Retina (tissue), 1 donor: ENCODE measurements around the gene ATL3.
A peak's percentile ranks its signal among the peaks of the same experiment; 100 is the strongest.
"Not testable (repeated sequence)": the region's sequence is repeated elsewhere in the genome, so short reads cannot be mapped to it uniquely, and the experiment has no call there.

Source experiments
- DNase-seq: peaks from one replicate; pipeline ENCODE4 v3.0.0-alpha.2; 2016

The ATL3 gene

DNA sequence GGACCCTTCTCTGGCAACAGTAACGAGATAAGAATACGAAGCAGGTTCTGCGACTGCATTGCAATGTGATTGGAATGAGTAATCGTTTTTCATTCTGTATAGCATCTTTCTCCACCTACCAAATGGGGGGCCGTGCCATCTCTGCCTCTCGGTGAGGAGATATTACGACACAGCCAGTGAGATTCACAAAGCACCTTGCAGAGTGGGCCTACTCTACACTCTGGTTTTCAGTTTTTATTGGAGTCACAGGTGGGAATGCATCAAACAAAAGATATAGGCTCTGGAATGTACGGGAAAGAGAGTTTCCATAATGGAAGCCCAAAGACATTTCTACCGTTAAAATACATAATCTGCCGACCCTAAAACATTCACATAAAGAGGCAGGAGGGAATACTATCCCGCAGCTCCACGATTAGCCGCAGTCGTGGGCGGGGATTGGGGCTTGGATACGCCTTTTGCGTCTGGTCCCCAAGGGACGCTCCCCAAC, 9.7 kb upstream of the ATL3 start:
- no peak for DNase-seq

GRCh38 chr11:63673579-63673978, 2.4 kb upstream of the ATL3 start:
- no peak for DNase-seq

DNA sequence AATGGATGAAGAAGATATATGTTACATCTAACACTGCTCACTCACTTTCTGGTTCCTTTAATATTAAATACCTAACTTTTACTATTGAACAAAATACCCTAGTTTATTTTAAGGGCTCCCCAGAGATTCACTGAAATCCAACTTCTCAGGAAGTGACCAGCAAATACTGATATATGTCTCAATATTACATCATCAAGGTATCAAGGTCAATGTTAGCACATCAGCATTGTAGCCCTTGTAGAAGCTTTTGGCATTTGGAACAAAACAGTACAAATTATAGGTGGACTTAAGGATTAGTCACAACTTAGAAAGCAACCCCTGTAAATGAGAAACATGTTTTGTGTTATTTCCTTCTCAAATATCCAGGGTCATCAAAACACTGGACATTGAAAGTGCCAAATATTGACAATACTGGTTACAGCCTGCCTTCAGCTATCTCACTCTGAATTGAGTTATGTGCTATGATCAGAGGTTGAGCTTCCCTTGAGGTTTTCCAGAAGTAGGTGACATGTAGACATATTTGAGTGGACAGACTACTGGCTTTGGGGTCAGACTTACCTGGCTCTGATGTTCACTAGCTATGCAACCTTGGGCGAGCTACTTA, 1.9 kb upstream of the ATL3 start:
- no peak for DNase-seq

DNA sequence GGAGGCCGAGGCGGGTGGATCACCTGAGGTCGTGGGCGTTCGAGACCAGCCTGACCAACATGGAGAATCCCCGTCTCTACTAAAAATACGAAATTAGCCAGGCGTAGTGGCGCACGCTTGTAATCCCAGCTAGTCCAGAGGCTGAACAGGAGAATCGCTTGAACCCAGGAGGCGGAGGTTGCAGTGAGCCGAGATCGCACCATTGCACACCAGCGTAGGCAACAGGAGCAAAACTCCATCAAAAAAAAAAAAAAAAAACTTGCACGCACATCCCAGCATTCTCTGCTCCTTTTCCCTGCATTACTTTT, 934 bp upstream of the ATL3 start:
- no peak for DNase-seq

DNA sequence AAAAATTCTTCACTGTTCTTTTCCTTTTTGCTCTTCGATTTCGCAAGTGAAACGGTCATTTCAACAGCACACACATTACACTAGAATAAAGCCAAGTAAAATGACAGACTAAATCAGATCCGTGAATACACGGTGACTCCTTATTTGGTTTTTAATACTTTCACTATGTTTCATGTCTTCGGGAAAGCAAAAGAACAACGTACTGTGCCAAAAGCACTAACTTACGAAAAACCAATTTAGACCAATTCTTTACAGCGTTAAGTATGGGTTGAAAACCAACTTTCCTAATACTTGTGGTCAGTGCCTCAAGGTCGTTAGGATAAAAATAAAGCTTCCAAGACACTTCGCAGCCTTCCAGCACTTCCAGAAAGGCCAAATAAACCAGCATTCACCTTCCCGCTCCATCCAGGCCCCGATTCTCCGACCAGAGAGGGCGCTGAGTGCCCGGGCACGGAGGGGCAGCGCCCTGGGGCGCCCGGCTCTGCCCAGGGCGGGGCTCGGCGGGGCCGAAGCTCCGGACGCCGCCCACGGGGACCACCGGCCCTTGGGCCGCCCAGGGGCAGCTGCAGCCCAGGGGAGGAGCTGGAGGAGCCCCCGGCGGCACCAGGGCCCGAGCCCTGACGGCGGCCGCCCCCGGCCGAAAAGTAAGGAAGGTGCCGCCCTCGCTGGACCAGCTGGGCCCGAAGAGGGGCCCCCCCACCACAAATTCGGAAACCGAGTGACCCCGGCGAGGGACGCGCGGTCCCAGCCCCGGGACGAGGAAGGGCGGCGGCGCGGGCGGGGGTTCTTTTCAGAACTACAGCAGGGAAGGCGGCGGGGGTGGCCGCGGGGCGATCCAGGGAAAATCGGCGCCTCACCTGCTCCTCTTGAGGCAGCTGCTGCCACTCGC, 499 bp downstream of the ATL3 start:
- peak; percentile 60 for DNase-seq

DNA sequence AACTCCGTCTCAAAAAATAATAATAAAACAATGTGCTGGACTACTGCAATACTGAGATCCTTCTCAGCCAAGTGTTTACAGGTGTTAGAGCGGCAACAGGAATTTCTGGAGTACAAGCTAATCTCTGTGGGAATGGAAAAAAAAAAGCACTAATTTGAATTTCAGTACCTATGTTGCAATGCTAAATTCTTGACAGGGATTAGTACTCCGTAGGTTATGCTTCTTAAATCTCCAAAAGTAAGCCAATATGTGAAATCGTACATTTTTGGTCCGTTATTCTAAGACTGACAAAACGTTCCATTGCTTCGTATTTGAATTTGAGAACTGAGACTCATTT, 1.1 kb downstream of the ATL3 start:
- no peak for DNase-seq

DNA sequence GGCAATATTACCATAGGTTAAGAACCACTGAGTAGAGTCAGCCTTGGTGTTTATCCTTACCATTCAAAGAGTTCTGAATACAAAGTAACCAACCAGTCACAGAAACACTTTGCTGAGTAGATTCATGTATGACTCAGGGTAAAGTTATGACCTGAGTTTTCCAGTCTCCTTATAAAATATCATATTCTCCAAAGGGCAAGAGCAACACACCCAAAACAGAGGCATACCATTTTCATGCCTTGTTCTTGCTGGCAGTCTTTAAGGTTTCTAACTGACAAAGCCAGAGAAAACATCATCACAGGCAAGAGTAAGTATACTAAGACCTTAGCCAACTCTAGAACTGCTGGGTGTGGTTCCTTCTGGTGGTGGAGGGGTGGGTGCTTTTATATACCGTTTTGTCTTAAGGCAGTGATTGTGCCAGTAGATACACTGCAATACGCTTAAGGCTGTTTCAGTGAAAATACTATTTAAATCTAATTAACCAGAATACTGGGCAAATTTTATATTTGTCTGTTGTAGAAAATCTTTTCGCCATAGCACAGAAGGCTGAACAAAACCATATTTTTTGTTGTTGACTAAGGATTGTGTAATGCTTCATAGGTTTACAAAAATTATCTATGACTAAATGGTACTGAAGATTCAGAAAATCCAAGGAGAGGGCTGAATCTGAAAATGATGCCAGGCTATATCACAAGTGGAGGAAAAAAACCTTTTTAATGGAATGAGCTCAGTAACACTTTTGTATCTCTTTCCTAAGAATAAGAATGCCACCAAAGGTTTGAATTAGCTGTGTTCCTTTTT, 3.0 kb downstream of the ATL3 start:
- no peak for DNase-seq

DNA sequence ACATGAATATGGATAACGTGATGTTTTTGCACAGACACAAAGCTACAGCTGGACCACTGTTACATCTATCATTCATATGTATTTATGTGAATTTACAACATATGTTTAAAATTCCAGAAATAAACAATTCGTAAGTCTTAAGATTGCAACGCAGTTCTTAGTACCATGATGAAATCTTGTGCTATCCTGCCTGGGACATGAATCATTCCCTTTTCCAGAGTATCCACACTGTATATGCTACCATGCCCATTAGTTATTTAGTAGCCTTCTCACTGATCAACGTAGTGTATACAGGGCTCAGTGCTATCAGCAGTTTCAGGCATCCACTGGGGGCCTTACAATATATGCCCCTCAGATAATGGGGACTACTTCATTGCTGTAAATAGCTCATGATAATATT, 4.3 kb downstream of the ATL3 start:
- no peak for DNase-seq

GRCh38 chr11:63663809-63664208, 7.4 kb downstream of the ATL3 start:
- DNase-seq, result no peak

- DNase-seq, result no peak
These were observed 10.2 kb downstream of the ATL3 start for GRCh38 chr11:63660972-63661371.

DNA sequence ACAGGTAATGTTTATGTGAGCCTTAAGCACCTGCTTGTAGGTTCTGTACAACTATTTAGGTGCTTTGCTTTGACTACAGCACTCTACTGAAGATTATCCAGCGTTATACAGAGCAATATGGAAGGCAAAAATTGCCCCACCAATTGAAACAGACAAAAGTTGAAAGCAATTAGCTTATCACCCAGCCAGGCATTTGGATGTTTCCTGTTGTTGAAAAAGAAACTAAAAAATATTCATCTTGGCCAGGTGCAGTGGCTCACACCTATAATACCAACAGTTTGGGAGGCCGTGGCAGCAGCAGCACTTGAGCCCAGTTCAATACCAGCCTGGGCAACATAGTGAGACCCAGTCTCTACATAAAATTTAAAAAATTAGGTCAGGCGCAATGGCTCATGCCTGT, 18.5 kb downstream of the ATL3 start:
- no peak for DNase-seq

DNA sequence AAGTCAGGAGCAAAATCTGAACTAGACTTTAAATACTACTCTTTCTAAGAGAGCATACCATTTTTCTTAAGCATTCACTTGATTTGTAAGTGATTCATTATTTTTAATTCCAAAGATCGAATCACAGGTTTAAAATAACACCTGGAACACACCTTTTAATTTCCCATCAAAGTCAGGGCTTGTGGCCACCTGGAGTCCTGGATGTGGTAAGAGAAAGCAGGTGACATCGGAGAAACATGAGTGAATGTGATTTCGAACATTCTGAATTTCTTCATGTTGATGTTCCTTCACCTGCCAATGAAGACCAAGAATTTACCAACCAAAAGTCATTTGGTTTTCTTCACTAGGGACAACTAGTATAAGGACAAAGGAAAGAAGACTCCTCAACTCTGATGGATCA, 28.0 kb downstream of the ATL3 start:
- no peak for DNase-seq

DNA sequence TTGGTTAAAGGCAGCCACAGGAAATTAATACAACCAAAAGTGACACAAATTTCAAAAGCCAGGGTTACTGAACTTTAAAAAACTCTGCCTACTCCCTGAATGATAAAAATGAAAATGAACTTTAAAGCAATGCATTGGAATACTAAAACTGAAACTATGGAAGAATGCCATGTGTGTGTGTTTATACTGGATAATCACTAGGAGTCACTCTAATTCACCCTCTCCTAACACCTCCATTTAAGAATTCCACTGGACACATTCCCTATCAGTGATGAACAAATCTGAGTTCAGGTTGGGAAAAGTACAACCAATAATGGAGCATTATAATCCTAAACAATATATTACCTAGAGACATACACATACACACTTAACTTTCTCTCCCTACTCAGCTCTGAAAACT, 29.4 kb downstream of the ATL3 start:
- no peak for DNase-seq

DNA sequence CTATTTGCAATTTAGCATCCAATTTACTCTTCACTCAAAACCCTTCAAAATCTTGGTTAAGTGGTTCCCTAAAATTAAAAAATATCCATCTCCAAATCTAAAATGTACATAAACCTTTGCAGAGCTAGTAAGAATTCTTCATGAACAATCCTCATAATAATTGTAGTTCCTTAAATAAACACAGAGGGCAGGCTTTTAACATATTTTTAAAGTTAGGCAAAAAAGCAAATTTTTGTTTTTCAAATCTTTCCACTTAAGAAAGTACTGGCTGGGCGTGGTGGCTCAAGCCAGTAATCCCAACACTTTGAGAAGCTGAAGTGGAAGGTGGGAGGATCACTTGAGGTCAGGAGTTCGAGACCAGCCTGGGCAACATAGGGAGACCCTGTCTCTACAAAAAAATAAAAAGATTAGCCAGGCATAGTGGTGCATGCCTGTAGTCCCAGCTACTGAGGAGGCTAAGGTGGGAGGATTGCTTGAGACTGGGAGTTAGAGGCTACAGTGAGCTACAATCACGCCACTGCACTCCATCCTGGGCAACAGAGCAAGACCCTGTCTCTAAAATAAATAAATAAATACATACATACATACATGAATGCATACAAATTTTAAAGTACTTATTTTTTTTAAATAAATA, 31.9 kb downstream of the ATL3 start:
- peak; percentile 13 for DNase-seq

GRCh38 chr11:63638436-63638835, 32.7 kb downstream of the ATL3 start:
- not testable (repeated sequence) for DNase-seq

DNA sequence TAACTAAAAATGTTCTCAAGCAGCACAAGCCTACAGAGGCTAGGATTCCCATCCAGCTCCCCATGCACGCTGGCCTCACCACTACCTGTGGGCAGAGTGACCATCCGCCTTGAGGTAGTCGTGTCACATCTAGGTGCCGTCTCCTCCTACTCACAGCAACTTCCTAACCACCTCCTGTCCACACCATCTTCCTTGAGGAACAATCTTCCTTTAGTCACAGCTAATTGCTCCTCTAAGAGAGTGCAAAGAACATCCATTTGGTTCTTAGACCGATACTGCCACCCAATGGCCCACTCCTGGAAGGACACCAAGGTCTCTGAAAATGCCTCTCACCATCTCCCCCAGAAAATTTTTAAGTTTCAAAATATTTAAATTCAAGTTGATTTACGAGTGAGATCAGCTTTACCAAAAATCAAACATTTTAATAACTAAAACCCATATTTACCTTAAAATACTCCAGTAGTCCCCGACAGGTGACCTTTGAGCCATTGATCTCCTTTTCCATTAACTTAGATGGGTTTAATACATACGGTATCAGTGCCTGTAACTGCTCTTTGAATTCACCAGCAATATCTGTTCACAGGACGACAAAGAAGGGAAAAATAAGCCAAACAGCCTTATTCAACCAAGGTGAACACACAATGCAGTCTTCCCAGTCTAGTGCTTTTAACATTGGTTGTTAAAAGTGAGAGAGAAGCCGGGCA, 35.3 kb downstream of the ATL3 start:
- DNase-seq, result peak; percentile 73

- no peak for DNase-seq
These were observed 41.8 kb downstream of the ATL3 start for GRCh38 chr11:63629426-63629825.

DNA sequence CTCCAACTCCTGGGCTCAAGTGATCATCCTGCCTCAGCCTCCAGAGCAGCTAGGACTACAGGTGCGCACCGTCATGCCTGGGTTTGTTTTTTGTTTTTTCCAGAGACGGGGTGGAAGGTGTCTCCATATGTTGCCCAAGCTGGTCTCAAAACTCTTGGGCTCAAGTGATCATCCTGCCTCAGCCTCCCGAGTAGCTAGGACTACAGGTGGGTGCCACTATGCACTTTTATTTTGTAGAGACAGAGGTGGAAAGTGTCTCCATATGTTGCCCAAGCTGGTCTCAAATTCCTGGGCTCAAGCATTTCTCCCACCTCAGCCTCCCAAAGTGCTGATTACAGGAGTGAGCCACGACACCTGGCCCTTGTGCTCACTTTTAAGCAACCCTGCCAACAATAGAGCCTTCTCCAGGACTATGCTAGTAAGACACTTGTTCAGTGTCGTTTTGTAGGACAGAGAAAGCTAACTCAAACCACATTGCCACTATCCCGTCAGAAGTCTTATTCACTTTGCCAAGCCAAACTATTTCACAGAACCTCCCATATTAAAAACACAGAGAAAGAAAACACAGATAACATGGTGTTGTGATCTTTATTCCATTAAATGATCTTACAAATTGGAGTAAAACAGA, 47.5 kb downstream of the ATL3 start:
- DNase-seq, result no peak

DNA sequence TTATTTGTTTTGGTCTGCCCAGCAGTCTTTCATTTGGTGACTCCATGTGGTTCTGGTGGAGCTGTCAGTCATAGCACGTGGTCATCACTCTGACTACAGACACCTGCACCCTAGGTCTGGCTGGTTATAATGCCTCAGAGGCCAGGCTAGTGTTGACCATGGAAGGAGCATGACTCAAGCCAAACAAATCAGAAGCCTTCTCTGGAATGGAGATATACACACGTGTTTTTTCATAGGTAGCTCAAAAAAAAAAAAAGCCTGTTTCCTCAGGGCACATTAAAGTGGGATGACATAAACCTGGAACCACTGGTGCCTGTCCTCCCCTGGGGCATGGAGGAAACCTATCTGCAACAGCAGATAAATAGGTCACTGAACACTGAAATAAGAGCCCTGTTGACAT, 48.9 kb downstream of the ATL3 start:
- DNase-seq, result peak; percentile 28

GRCh38 chr11:63621071-63621470, 50.1 kb downstream of the ATL3 start:
- no peak for DNase-seq

DNA sequence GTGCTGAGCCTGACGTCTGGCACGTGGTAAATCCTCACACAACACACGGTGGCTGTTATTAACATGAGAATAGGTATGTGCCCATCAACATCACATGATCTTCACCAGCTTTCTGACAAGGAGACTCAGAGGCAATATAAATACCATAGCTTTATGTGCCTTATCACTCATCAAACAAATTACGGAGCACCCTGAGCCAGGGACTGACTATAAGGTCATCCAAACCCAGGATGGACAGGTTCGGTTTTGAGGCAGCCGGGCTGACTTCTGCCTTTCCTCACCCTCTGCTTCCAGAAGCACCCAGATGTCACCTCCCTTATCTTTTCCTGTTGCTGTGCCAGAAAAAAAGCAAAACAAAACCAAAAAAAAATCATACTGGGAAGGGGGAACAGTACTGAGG, 51.2 kb downstream of the ATL3 start:
- no peak for DNase-seq

- DNase-seq, result not testable (repeated sequence)
These were observed 53.5 kb downstream of the ATL3 start for GRCh38 chr11:63617686-63618085.
